KMS-11 (cell line): Measurements from ENCODE around the gene UROS.

ENCODE experiments used
- H2AFZ ChIP-seq: fragments of 200-600 bp; sonication (generic); 2 replicates; pipeline ENCODE4 v1.6.1; 2016; ENCODE audit warnings: antibody characterized with exemption, mixed run types, low read depth
- H3K27ac ChIP-seq: fragments of 200-600 bp; sonication (generic); 2 replicates; pipeline ENCODE4 v1.6.1; 2016; ENCODE audit warnings: mild to moderate bottlenecking, mixed run types
- H3K27me3 ChIP-seq: fragments of 200-600 bp; sonication (generic); 2 replicates; pipeline ENCODE4 v1.6.1; 2017; ENCODE audit warnings: mild to moderate bottlenecking, low read depth, mixed run types, moderate library complexity; ENCODE audit not compliant: insufficient read depth
- H3K36me3 ChIP-seq: fragments of 200-600 bp; sonication (generic); 2 replicates; pipeline ENCODE4 v1.6.1; 2017; ENCODE audit warnings: mild to moderate bottlenecking, mixed run types; ENCODE audit not compliant: insufficient read depth
- H3K4me1 ChIP-seq: fragments of 200-600 bp; sonication (generic); 2 replicates; pipeline ENCODE4 v1.6.1; 2016; ENCODE audit warnings: mild to moderate bottlenecking, low read depth, mixed run types; ENCODE audit not compliant: poor library complexity, severe bottlenecking
- H3K4me2 ChIP-seq: fragments of 200-600 bp; sonication (generic); 2 replicates; pipeline ENCODE4 v1.7.0; 2016; ENCODE audit warnings: mild to moderate bottlenecking, mixed run types
- H3K4me3 ChIP-seq: fragments of 200-600 bp; sonication (generic); IDR thresholded peaks from 2 replicates; pipeline ENCODE4 v1.6.1; 2017; ENCODE audit warnings: low read depth, low read length, mixed read lengths; ENCODE audit not compliant: insufficient read depth
- H3K79me2 ChIP-seq: fragments of 200-600 bp; sonication (generic); 2 replicates; pipeline ENCODE4 v1.6.1; 2016; ENCODE audit warnings: low read depth, mixed run types; ENCODE audit not compliant: insufficient read depth
- H3K9ac ChIP-seq: fragments of 200-600 bp; sonication (generic); 2 replicates; pipeline ENCODE4 v1.6.1; 2016; ENCODE audit warnings: mild to moderate bottlenecking, mixed run types
- H4K20me1 ChIP-seq: fragments of 200-600 bp; sonication (generic); 2 replicates; pipeline ENCODE4 v1.6.1; 2016; ENCODE audit warnings: mild to moderate bottlenecking, mixed run types; ENCODE audit not compliant: insufficient read depth
- CTCF ChIP-seq: fragments of 200-600 bp; sonication (generic); conservative IDR thresholded peaks from 2 replicates; pipeline ENCODE4 v1.6.1; 2017; ENCODE audit warnings: low read depth, mild to moderate bottlenecking, antibody characterized with exemption, low read length, moderate library complexity, mixed read lengths

UROS gene

GRCh38 chr10:125769175-125769574, 53.9 kb downstream of the UROS start:
- no peaks in the 10 kb centered on the region for H3K27me3 ChIP-seq
- no peak overlapping the region for H3K4me2 ChIP-seq
- H3K4me1 ChIP-seq: no peaks in the 10 kb centered on the region
- H3K36me3 ChIP-seq: no peaks in the 10 kb centered on the region
- H2AFZ ChIP-seq: no peak overlapping the region
- no peaks in the 10 kb centered on the region for H4K20me1 ChIP-seq
- no peak for TF ChIP-seq CTCF
- no peak overlapping the region for H3K4me3 ChIP-seq
- H3K9ac ChIP-seq: no peak overlapping the region
- H3K27ac ChIP-seq: no peak overlapping the region
- no peaks in the 10 kb centered on the region for H3K79me2 ChIP-seq

- no peaks in the 10 kb centered on the region for H3K36me3 ChIP-seq
- no peaks in the 10 kb centered on the region for H3K4me1 ChIP-seq
- no peak overlapping the region for H2AFZ ChIP-seq
- no peak overlapping the region for H3K4me3 ChIP-seq
- H4K20me1 ChIP-seq: no peaks in the 10 kb centered on the region
- no peak overlapping the region for H3K4me2 ChIP-seq
- H3K27me3 ChIP-seq: no peaks in the 10 kb centered on the region
- no peak for TF ChIP-seq CTCF
- H3K27ac ChIP-seq: no peak overlapping the region
- no peak overlapping the region for H3K9ac ChIP-seq
- H3K79me2 ChIP-seq: no peaks in the 10 kb centered on the region
Measured at GRCh38 chr10:125768219-125768855, 54.7 kb downstream of the UROS start.

- Histone ChIP-seq H3K27me3 (no peaks in the 10 kb centered on the region), H3K4me3 (no peak overlapping the region), H3K36me3 (no peaks in the 10 kb centered on the region)
Measured at GRCh38 chr10:125766511-125766910, 56.5 kb downstream of the UROS start.

GRCh38 chr10:125765835-125766234, 57.2 kb downstream of the UROS start:
- Histone ChIP-seq H3K79me2 (no peaks in the 10 kb centered on the region), H3K9ac (no peak overlapping the region), H3K4me1 (no peaks in the 10 kb centered on the region), H2AFZ (no peak overlapping the region), H4K20me1 (no peaks in the 10 kb centered on the region), H3K36me3 (no peaks in the 10 kb centered on the region), H3K4me2 (no peak overlapping the region), H3K4me3 (no peak overlapping the region), H3K27me3 (no peaks in the 10 kb centered on the region), H3K27ac (no peak overlapping the region)
- TF ChIP-seq CTCF: no peak

More at GRCh38 chr10:125766511-125766910, 56.5 kb downstream of the UROS start:
- H2AFZ ChIP-seq: no peak overlapping the region
- no peak overlapping the region for H3K9ac ChIP-seq
- no peaks in the 10 kb centered on the region for H4K20me1 ChIP-seq
- TF ChIP-seq CTCF: no peak
- H3K4me2 ChIP-seq: no peak overlapping the region
- H3K79me2 ChIP-seq: no peaks in the 10 kb centered on the region
- H3K27ac ChIP-seq: no peak overlapping the region
- no peaks in the 10 kb centered on the region for H3K4me1 ChIP-seq
